Fibroblast of the aortic adventitia (primary cell): ENCODE data around the gene PPIA. TPM values are rescaled to one million over a fixed set of nuclear protein-coding genes. Genes with fewer than 3 reads are reported as not detected.
"Not testable (repeated sequence)": the region's sequence is repeated elsewhere in the genome, so short reads cannot be mapped to it uniquely, and the experiment has no call there.

Experiments
- DNase-seq: peaks from one replicate; pipeline ENCODE4 v3.0.0-alpha.2; 2010; ENCODE audit warnings: low read depth
- H3K4me3 ChIP-seq: 2 replicates; pipeline ENCODE4 v1.5.1; 2011; ENCODE audit warnings: low read depth, mild to moderate bottlenecking, control low read depth, low read length, moderate library complexity
- total RNA-seq: library from RNA; depleted of rRNA; stranded (reverse); fragments of >200 nt; gene quantifications from 2 replicates; pipeline ENCODE4 v1.2.3, GENCODE V29; 2012; ENCODE audit warnings: low replicate concordance
- TF ChIP-seq, protein P1 (sequence below): IDR thresholded peaks from 2 replicates; pipeline ENCODE4 v1.5.1; 2011; ENCODE audit warnings: mild to moderate bottlenecking, low read length, control low read depth, inconsistent platforms; ENCODE audit not compliant: insufficient read depth

Gene PPIA
- total RNA-seq, 1 donor = 2,915 TPM

DNA sequence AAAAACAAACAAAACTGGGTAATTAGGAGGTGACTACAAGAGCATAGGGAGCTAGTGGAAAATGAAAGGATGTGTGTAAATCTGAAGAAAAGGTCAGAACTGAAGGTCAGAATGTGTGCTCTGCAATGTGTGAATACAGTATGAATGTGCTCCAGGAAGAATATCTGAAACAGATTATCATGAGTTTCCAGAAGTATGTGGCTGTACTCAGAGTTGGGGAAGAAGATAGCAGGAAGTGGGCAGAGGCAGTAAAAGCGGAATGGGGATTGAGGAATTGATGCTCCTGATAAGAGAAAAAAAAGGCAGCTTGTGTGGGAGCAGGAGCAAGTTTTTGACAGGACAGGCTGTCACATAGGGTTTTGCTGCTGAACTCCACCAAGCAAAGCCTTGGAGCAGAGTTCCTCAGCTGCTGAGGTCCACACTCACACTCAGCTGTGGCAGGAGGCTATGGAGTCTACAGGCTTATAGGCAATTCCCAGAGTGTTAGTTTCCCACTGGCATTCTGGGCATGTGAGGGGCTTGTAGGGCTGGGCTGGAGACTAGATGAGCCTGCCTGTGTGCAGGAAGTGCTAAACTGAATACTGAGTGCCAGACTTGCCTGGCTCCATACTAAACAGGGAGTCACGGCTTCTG lies 28.5 kb downstream of the PPIA start:
- DNase-seq = no peak
- no peak overlapping the region for H3K4me3 ChIP-seq
- TF ChIP-seq, protein P1, sequence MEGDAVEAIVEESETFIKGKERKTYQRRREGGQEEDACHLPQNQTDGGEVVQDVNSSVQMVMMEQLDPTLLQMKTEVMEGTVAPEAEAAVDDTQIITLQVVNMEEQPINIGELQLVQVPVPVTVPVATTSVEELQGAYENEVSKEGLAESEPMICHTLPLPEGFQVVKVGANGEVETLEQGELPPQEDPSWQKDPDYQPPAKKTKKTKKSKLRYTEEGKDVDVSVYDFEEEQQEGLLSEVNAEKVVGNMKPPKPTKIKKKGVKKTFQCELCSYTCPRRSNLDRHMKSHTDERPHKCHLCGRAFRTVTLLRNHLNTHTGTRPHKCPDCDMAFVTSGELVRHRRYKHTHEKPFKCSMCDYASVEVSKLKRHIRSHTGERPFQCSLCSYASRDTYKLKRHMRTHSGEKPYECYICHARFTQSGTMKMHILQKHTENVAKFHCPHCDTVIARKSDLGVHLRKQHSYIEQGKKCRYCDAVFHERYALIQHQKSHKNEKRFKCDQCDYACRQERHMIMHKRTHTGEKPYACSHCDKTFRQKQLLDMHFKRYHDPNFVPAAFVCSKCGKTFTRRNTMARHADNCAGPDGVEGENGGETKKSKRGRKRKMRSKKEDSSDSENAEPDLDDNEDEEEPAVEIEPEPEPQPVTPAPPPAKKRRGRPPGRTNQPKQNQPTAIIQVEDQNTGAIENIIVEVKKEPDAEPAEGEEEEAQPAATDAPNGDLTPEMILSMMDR = no peak

DNA sequence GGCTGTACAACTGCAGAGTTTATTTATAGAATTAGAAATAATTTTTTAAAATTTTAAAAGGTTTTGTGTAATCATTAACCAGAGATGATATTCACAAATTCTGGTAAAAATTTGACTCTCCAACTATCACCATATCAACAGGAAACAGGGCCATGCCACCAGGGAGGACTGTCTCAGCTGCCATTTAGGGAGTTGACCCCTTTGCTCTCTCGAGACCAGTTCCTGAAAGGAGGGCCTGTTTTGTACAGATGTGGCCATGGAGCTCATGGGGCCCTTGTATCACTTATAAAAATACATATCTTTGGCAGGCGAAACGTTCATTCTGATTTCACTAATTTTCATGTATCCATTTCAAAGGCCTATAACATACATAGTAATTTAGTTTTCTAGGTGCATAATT lies 31.1 kb downstream of the PPIA start:
- DNase-seq = no peak
- TF ChIP-seq, protein P1 = no peak
- H3K4me3 ChIP-seq = no peak overlapping the region

DNA sequence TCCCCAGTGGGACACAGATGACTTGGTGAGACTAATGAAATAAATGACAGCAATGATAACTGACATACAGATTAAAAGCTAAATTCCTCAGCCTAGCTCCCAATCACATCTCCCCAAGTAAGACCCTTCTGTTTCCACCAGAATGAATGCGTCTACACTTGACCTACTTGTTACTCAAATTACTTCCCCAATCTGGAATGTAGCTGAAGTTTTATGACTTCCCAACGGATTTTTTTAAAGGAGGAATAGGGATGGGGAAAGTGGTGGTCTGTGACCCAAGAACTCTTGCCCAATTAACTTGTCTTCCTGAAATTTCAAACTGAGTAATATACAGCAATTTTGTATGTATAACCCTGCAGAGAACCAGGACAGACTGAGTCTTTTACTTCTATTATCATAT lies 42.3 kb downstream of the PPIA start:
- TF ChIP-seq, protein P1 = no peak
- no peak for DNase-seq
- no peak overlapping the region for H3K4me3 ChIP-seq

DNA sequence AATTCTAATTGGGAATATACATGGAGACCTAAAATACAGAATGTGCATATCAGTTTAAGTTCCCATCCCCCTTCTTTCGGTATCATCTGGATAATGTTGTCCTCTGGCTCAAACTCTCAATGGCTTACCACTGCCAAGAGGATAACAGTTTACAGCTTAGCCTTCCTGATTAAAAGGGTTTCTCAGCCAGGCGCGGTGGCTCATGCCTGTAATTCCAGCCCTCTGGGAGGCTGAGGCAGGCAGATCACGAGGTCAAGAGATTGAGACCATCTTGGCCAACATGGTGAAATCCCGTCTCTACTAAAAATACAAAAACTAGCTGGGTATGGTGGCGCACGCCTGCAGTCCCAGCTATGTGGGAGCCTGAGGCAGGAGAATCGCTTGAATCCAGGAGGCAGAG lies 46.2 kb downstream of the PPIA start:
- H3K4me3 ChIP-seq = not testable (repeated sequence)
- DNase-seq = peak; percentile 37

DNA sequence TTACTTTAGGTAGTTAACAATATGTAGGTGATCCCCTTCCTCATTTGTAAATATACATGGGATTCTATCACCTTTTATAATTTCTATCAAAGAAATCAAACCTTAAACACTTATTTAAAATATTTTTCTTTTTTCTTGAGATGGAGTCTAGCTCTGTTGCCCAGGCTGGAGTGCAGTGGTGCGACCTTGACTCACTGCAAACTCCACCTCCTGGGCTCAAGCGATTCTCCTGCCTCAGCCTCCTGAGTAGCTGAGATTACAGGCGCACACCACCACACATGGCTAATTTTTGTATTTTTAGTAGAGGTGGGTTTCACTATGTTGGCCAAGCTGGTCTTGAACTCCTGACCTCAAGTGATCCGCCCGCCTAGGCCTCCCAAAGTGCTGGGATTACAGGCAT lies 47.0 kb downstream of the PPIA start:
- not testable (repeated sequence) for DNase-seq, H3K4me3 ChIP-seq

DNA sequence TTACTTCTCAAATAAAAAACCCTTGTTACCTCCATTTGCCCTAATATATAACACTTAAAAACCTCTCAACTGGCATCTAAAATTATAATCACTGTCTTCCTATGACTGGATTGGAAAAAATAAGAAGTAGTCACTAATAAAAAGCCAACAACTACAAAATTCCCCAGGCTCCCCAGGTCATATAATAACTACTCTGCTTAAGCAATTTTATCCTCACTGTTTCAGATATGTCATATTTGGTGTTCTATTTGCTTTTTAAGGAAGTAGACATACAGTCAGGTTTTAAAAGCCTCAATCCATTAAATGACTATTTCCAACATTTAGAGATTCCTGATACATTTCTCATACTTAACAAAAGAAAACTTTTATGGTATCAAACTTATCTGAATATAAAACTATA lies 49.0 kb downstream of the PPIA start:
- TF ChIP-seq, protein P1 = no peak
- H3K4me3 ChIP-seq = no peak overlapping the region
- no peak for DNase-seq

DNA sequence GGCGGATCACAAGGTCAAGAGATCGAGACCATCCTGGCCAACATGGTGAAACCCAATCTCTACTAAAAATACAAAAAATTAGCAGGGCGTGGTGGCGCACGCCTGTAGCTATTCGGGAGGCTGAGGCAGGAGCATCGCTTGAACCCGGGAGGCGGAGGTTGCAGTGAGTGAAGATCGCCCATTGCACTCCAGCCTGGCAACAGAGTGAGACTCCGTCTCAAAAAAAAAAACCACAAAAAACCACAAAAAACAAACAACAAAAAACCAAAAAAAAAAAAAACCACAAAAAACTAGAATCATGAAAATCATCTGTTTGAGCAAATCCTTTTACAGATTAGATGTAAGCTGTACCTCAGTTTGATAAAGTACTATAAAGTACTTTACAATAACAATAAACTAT lies 49.9 kb downstream of the PPIA start:
- H3K4me3 ChIP-seq = peak overlapping the region; percentile 84
- not testable (repeated sequence) for DNase-seq

DNA sequence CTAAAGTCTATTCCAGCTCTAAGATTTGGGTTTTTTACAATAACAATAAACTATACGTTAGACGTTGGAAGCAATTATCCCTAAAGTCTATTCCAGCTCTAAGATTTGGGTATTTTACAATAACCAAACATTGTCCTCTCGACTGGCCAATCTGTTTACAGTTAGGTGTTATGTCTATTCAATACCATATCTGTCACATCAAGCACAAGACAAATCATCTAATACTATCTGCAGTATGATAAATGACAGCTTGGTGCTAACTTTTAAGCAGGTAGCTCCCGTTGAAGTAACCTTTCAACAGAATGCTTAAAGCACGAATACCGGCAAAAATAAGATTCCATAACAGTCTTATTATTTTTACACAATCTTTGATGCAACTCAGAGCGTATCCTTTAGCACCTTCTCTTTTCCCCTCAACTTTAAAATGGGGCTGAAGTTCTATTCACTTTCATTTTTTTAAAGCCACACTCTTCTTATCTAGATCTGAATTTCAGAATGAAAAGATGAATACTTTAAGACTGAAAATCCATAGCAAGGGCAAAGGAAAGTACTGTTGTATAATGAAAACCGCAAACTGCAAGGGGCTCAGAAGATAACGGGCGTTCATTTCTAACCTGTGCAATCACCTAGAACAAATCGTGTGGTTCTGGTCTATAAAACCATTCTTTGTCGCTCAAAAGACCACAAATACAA lies 50.5 kb downstream of the PPIA start:
- TF ChIP-seq, protein P1 = no peak
- no peak for DNase-seq
- peak overlapping the region; percentile 84 for H3K4me3 ChIP-seq
